Esophagus squamous epithelium (tissue), 4 donors: ENCODE measurements around the gene SH3PXD2B.

Experiments
- POLR2A ChIP-seq, 4 donors: fragments of 450-650 bp; IDR thresholded peaks; one replicate each; pipeline ENCODE4 v1.6.1; 2017; ENCODE audit warnings: antibody characterized with exemption in 4 of 4, mild to moderate bottlenecking in 4 of 4, moderate library complexity in 3 of 4
- TF ChIP-seq, protein P1 (sequence below), 6 experiments: fragments of 450-650 bp in 4 of 6; fragments of 200-600 bp in 2 of 6; sonication (generic) in 2 of 6; IDR thresholded peaks; one replicate each; pipeline ENCODE4 v1.5.1; 2016 to 2019; ENCODE audit warnings: antibody characterized with exemption in 6 of 6, mild to moderate bottlenecking in 4 of 6, moderate library complexity in 4 of 6

DNA sequence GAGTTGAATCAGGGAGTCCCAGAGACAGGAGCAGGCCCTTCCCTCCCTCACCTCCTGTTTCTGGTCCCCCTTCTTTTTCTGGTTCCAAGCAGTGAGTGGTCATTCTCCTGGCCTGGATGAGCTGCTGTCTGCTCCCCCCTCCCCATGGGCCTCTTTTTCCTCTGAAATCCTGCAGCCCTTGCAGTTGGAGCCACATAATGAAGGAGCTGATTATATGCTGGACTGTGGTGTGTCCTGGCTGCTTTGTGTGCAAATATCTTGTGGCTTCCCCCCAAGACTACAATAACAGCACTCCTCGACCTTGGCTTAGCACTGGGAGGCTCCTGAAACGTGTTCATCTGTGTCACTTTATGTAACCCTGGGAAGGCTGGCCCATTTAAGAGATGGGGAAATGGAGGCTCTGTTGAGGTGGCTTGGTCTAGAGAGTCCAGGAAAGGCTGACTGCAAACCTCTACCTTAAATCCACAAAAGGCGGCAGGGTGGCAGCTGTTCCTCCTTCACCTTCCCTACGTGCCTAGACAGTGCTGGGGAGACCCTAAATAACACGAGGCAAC lies 69.2 kb downstream of the SH3PXD2B start:
- TF ChIP-seq, protein P1, sequence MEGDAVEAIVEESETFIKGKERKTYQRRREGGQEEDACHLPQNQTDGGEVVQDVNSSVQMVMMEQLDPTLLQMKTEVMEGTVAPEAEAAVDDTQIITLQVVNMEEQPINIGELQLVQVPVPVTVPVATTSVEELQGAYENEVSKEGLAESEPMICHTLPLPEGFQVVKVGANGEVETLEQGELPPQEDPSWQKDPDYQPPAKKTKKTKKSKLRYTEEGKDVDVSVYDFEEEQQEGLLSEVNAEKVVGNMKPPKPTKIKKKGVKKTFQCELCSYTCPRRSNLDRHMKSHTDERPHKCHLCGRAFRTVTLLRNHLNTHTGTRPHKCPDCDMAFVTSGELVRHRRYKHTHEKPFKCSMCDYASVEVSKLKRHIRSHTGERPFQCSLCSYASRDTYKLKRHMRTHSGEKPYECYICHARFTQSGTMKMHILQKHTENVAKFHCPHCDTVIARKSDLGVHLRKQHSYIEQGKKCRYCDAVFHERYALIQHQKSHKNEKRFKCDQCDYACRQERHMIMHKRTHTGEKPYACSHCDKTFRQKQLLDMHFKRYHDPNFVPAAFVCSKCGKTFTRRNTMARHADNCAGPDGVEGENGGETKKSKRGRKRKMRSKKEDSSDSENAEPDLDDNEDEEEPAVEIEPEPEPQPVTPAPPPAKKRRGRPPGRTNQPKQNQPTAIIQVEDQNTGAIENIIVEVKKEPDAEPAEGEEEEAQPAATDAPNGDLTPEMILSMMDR (IDR thresholded peaks at IDR 0.05), result no peak
- TF ChIP-seq POLR2A (IDR thresholded peaks at IDR 0.05), result no peak
